CD4-positive, alpha-beta T cell treated with Interferon alpha-2 for 1 hour (primary cell): ENCODE results near the gene SPI1.
"Not testable (repeated sequence)": the region's sequence is repeated elsewhere in the genome, so short reads cannot be mapped to it uniquely, and the experiment has no call there.

Experiments
- DNase-seq, 2 donors: peaks; one replicate each; pipeline ENCODE4 v3.0.0-alpha.2; 2020 to 2022

The SPI1 gene

GRCh38 chr11:47317064-47317828 is 61.1 kb downstream of the SPI1 start:
- no peak for DNase-seq

DNA sequence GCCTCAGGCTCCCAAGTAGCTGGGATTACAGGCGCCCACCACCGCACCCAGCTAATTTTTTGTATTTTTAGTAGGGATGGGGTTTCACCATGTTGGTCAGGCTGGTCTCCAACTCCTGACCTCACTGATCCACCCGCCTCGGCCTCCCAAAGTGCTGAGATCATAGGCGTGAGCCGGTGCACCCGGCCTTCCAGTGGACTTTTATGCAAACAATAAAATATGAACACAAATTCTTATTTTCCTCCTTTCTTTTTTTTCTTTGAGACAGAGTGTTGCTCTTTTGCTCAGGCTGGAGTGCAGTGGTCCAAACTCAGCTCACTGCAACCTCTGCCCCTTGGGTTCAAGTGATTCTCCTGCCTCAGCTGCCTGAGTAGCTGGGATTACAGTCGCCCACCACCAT is 61.8 kb downstream of the SPI1 start:
- not testable (repeated sequence) for DNase-seq

DNA sequence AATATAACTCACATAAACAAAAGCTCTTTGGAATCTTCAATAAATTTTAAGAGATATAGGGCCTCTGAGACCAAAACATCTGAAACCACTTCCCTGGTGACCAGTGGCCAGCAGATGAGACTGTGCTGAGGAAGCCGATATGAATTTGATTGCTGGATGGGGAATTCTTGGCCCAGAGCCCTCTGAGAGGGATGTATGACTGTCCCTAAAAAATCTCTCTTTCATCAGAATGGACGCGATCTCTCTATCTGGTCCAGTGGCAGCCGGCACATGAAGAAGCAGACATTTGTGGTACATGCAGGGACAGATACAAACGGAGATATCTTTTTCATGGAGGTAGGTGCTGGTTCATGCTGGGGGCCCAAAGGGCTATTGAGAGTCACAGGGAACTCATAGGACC is 63.4 kb downstream of the SPI1 start:
- DNase-seq, result no peak

DNA sequence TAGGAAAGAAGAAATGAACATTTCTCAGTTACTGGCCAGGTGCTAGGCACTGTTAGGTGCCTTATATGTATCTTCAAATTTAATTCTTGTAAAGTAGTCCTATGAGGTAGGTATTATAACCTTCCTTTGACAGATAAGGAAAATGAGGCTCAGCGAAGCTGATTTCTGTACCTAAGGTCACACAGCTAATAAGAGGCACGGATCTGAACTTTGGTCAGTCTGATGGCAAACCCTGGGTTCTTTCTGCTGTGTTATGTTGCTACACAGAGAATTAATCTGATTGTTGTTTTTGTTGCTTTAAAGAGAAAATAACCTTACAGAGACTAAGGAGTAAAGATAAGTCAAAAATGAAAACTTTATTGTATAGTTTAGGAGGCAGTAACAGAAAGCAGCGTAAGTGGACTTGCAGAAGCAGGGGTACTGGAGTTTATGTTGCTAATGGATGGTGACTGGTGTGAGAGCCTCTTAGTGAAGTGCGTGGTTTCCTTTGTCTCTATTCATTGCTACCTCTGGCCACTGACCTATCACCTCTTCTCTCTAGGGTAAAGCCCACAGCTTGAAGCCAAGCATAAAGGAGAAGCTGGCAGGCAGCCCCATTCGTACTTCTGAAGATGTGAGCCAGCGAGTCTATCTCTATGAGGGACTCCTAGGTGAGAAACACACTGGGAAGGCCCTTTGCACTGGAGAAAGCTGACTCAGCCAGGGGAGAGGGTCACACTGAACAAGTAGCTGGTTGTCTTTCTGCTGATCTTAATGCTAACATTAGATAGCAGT is 70.1 kb downstream of the SPI1 start:
- DNase-seq, result no peak

DNA sequence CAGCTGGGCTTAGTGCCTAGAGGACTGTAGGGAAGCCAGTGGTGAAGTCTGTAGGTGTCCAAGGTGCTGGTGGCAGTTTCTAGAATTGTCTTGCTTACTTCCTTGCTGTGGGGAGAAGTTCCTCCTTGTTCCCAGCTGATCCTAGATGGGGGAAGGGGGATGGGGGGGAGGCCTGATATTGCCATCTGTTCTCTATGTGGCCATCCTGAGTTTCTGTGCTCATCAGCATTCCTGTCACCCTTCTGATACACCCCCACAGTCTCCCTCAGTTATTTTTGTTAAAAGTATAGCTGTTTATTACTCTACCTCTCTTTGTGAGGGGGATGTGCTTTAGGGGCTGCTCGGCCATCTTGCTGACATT is 71.9 kb downstream of the SPI1 start:
- DNase-seq, result no peak

DNA sequence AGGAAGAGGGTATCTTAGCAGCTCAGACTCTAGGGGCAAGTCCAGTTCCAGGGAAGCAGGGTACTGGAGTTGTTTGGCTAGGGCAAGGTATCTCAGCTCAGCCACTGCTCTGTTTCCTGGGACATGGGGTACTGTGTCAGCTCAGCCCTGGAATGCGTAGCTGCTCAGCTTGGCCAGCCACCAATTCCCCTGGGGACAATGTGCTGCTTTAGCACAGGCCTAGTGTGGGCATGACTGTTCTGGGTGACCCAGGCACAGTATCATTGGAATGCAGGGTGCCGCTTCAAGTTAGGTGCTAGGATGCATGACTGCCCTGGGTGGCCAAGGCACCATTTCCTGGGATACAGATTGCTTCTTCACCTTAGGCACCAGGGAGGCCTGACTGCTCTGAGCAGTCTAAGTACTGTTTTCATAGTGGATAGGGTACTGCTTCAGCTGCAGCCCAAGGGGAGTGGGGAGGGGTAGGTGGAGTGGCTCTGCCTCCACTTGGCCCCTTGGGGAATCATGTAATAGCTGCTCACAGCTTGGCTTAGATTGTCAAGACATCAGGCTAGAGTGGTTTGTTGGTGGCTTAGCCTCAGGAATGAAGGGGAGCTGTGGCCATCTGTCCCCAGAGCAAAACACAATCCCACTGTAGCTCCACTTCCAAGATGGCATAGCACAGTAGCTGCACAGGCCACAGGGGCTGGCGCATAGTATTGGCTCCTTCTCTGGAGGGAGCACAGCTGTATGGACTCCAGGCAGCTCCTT is 72.4 kb downstream of the SPI1 start:
- no peak for DNase-seq
